Activated CD4-positive, alpha-beta T cell treated with anti-CD3 and anti-CD28 coated beads, Interleukin-2, amount 50 U/mL, for 48 hours (primary cell): ENCODE data around the gene MYO1D.
A peak's percentile ranks its signal among the peaks of the same experiment; 100 is the strongest.
"Not testable (repeated sequence)": the region's sequence is repeated elsewhere in the genome, so short reads cannot be mapped to it uniquely, and the experiment has no call there.

Experiments
- DNase-seq, 2 experiments: peaks; one replicate each; pipeline ENCODE4 v3.0.0-alpha.2; 2020

MYO1D gene

DNA sequence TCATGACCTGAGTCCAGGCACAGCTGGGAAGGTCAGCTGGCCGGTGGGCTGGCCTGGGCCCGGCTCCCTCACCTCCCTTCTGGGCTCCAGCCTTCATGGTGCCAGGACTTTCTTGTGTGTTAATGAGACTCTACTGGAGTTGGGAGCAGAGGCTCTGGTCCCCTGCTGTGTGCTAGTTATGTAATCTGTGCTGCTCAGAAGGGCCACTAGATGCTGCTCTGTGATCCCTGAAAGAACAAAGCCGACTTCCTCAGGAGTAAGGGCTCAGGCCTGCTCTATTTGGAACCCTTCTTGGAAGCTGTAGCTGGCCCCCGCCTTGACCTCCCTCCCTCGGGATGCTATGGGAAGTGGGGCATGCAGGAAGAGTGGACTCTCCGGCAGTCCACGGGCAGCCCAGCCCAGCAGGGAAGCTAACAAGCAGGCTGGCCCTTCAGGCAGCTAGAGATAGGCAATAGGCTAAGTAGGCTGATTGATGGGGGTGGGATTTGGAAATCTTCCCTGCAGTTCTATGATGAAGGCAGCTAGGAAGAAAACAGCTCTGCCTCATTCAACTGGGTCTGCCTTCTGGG, 393.4 kb downstream of the MYO1D start:
- peak; percentile 20 to 27 for DNase-seq

DNA sequence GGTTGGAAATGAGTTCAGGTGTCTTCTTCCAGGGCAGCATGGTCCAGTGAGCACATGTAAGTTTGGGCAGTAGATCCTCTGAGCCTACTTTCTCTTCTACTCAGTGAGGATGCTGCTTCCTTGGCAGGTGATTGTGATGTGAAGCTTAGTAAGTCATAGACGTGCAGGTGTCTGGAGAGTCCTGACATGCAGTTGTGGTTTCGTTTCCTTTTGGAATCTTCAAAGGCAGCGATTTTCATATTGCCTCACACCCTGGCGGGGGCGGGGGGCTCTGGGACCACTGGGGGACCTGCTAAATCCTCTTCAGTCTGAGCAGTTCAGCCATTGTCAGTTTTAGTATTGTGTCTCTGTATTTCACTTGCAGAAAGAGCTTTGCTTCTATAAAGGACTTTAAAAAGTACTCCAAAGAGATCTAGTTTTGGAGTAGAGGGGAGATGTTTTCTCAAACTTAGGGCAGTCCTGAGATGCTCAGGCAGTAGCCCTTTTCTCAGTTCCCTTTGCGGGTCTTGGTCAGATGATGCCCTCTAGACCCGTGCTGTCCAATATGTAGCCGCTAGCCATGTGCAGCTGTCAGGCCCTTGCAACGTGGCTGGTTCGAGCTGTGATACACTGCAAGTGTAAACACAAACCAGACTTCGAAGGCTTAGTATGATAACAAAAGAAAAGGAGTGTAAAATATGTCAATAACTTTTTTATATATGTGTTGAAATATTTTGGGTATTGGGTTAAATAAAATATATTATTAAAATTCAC, 394.2 kb downstream of the MYO1D start:
- no peak for DNase-seq

- DNase-seq = no peak
These were observed 395.7 kb downstream of the MYO1D start for GRCh38 chr17:32481193-32481592.

- DNase-seq = no peak
These were observed 397.8 kb downstream of the MYO1D start for GRCh38 chr17:32479074-32479617.

DNA sequence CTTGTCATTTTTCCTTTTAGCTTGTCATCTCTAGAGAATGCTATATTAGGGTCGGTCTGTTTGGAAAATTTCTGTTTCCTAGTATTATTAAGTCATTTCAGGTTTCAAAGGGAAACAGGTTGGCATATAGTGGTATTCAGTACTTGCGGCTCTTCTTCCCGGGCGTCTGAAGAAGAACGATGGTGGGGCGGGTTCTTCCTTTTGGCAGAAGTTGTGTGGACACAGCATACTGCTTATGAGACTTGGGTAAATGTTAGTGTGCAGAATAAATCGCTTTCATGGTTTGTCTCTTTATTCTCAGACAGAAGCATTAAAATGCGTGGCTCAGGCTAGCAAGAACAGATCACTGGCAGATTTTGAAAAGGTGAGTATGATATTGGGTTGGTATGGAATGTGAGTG, 399.7 kb downstream of the MYO1D start:
- DNase-seq = no peak

GRCh38 chr17:32475258-32475657, 401.7 kb downstream of the MYO1D start:
- DNase-seq = no peak

GRCh38 chr17:32471652-32472051, 405.3 kb downstream of the MYO1D start:
- no peak for DNase-seq

DNA sequence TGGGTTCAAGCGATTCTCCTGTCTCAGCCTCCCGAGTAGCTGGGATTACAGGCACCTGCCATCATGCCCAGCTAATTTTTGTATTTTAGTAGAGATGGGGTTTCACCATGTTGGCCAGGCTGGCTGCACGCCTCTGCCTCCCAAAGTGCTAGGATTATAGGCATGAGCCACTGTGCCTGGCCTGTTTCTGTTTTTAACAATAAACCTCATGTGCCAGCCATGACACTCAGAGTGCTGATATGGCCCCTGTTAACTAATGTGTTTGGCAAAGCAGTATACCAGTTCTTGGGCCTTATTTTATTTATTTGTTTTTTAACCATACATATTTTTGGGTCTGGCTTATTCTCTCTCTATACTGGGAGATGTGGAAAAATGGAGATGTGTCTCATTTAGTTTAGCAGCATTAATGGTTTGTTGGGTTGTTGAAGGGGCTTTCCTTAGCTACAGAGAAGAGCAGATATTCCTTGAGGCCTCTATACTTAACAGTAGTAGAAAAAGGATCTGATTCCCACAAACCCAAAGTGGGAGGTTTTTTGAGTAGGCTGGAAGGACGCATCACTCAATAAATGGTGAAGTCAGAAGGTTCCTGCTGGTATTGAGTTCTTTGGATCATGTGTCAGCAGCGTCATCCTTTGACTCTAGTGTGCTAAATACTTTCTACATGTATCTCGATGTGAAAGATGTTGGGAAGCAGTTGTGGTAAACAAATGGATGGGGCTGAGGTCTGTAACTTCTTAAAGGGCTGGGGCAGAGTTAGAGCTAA, 406.3 kb downstream of the MYO1D start:
- no peak for DNase-seq

GRCh38 chr17:32467949-32468348, 409.0 kb downstream of the MYO1D start:
- no peak for DNase-seq

- no peak for DNase-seq
These were observed 412.6 kb downstream of the MYO1D start for GRCh38 chr17:32464374-32464773.

DNA sequence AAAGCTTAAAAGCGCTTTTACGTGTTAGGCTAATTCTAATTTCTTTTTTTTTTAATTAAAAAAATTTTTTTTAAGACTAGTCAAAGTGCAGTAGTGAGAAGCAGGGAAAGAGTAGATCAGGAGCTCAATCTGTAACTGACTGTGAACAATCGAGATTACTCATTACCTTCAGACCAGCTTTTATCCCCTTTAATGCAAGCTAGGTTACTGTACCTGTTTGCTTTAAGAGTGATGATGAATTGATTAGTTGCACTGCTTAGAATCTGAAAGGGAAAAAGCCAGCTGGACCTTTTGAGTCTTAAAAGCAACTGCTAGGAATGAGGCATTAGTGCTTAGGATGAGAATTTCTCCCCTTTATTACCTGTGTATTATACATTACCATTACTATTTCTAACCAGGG, 413.6 kb downstream of the MYO1D start:
- no peak for DNase-seq

- DNase-seq = peak; percentile 68 to 78
These were observed 414.9 kb downstream of the MYO1D start for GRCh38 chr17:32461853-32462617.

GRCh38 chr17:32461498-32461852, 415.4 kb downstream of the MYO1D start:
- DNase-seq = no peak

DNA sequence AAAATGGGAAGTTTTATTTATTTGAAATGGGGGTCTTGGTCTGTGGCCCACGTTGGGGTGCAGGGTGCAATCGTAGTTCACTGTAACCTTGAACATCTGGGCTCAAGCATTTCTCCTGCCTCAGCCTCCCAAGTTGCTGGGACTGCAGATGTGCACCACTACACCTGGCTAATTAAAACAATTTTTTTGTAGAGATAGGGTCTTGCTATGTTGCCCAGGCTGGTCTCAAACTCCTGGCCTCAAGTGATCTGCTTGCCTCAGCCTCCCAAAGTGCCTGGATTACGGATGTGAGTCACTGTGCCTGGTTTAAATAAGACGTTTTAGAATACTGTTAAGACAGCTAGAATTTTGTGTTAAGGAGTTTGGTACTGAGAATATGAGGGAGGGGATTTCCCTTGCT, 416.9 kb downstream of the MYO1D start:
- DNase-seq = no peak

DNA sequence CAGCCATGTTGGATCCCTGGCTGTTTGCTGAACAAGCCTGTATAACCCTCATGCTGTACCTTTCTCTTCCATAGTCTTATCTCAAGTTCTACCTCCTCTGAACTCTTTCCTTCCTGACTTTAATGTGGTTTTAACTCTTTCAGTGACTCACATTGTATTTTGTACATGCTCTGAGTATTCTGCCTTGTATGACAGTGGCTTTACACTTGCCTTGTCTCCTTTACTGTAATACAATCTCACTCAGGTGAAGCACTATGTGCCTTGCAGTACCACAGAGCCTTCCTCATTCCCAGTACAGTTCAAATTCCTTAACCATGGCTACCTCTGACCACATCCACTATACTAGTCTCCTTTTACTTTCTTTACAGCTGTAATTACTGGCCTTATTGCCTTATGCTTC, 418.6 kb downstream of the MYO1D start:
- DNase-seq = no peak

DNA sequence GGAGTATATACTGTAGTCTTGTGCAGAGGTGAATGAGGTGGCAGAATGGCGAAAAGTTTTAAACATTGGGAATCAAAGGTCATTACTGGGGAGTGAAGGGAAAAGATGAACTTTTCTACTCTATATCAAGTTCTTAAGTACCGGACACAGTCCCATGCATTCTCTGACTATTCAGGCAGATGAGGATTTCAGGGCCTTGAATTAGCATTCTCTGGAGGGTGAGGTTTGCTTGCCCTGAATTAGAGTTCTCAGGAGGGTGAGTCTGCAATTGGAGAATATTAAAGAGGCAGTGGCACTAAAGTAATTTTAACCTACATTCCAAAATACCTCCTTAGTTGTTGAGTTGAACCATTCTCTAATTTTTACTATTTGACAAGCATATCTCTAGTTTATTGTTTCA, 423.6 kb downstream of the MYO1D start:
- no peak for DNase-seq

DNA sequence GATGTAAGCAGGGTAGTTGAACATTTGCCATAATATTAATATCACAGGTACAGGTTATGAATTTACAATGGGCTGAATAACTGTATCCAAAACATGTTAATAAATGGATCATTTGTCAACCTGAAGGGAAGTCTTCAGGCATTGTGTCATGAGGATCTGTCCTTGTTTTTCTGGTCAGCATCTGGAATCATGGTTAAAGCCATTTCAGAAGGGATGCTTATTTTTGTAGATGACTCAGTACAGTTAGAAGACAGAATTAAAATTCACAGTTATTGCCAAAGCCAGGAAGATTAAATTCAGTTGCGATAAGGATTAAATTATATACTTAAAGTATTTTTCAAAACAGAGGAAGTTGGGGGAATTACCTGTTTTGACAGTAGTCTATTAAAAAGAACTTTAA, 424.6 kb downstream of the MYO1D start:
- DNase-seq = no peak

DNA sequence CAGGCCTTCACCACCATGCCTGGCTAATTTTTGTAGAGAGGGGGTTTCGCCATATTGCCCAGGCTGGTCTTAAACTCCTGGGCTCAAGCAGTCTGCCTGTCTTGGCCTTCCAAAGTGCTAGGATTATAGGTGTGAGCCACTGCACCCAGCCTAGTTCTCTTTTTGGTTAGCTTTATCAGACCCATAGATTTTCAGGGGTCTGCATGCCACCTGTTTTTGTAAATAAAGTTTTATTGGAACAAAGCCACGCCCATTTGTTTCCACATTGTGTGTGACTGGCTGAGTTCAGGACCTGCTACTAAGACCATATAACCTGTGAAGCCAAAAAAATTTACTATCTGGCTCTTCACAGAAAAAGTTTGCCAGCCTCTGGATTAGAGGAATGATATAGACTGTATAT, 425.0 kb downstream of the MYO1D start:
- no peak for DNase-seq

- DNase-seq = not testable (repeated sequence)
These were observed 426.5 kb downstream of the MYO1D start for GRCh38 chr17:32450379-32450778.

- no peak for DNase-seq
These were observed 427.0 kb downstream of the MYO1D start for GRCh38 chr17:32449963-32450362.

DNA sequence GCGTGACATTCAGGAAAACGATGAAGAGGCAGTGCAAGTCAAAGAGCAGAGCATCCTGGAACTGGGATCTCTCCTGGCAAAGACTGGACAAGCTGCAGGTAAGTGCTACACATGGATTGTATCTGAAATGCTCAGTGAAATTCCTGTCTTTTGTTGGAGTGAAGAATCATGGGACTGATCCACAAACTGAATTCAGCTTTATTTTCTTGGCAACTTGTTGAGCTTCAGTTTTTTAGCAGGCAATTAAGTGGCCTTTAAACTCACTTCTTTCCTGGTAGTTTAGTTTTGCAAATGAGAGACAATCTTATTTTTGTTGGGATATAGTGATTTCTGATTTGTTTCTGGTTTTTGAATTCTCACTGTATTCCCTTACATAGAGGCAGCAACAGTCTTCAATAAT, 430.0 kb downstream of the MYO1D start:
- DNase-seq = no peak

GRCh38 chr17:32445971-32446370, 431.0 kb downstream of the MYO1D start:
- no peak for DNase-seq

DNA sequence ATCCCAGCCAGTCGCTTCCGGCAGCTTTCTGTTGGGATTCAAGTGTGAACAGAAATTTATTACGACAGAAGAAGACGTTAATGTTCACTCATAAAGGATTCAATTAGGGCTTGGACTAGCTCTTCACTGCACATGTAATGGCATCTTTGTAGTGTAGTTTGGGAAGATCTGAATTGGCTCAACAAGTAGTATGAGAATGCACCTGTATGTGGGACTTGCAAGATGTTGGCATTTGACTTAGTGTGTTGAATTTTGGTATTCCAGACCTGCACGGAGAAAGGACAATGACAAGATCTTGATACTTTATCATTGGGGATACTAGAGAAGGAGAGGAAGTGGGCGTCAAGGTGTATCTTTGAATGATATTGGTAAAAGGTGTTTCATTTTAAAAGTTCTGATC, 431.4 kb downstream of the MYO1D start:
- DNase-seq = no peak
